GM18505 (cell line): Measurements from ENCODE around the gene ICE1.
"Not testable (repeated sequence)": the region's sequence is repeated elsewhere in the genome, so short reads cannot be mapped to it uniquely, and the experiment has no call there.

Source experiments
- ATAC-seq: cut with Tn5 transposase; IDR thresholded peaks from one replicate; pipeline ENCODE4 v1.9.1; 2021; ENCODE audit not compliant: unreplicated experiment
- POLR2A ChIP-seq: IDR thresholded peaks from 4 replicates; pipeline ENCODE4 v1.6.1; 2011; ENCODE audit warnings: borderline replicate concordance; ENCODE audit not compliant: insufficient read depth, insufficient read length; ENCODE audit errors: extremely low read depth

Gene ICE1

DNA sequence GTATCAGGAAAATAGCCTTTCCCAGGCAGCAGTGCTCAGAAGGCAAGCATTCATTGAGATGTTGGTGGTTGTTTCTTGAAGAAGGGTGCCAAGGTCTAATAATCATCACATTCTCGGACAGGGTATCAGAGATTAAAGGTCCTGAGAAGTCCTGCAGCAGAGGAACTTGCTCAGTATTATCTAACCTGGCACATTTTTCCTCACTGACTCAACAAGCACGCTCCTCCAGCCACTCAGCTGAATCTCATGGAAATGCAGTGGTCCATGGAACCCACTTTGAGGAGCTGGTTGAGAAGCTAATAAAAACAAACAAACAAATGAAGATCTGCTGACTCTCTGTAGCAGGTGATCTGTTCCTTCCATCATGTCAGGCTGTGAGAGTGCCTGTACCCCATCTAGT, 35.3 kb upstream of the ICE1 start:
- no peak for TF ChIP-seq POLR2A
- no peak for ATAC-seq

DNA sequence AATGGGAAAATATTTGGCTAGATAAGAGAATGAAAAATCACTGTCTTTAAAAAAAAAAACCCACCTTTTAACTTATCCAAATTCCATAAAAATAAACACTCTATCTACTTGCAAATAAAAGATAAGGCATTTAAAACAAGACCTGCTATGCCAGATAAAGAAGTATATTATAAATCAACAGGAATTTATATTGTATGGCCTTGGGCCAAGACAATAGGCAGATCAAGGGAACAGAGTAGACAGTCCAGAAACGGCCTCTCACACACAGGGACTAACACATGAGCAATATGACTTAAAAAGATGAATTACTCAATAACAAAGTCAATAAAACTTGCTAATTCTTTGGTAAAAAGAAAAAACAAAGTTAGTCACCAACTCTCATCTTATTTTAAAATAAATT, 34.7 kb upstream of the ICE1 start:
- TF ChIP-seq POLR2A = no peak
- ATAC-seq = no peak

DNA sequence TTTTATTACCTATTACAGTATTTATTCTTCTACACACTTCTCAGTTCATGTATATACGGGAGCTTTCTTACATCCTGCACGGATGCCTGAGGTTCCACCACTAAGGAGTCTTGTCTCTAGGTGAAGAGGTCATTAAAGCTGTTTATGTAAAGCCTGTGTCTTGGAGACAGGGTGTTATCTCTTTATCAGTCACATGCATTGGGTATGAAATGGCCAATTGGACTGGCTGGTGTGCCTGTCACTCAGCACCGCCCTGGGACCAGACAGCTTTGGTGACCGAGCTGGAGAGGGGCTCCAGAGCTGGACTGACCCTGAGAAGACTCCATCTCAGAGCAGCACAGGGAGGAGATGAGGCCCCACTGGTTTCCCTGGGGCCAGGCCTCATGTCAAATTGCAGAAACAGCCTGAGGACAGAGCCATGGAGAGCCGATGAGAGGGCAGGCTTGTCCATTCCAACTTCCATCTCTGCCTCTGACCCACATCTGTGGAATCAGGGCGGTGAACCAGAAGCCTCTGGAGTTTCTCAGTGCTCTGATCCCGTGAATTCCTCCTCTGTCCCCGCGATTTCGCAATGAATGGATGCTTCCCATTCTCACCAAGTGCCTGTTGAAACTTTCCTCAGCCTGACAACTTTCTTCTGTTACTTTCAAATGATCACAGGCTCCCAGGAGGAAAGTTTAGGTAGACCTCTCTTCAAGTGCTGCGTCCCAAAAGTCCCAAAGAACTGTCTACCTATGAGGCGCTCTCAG, 32.2 kb upstream of the ICE1 start:
- not testable (repeated sequence) for ATAC-seq

DNA sequence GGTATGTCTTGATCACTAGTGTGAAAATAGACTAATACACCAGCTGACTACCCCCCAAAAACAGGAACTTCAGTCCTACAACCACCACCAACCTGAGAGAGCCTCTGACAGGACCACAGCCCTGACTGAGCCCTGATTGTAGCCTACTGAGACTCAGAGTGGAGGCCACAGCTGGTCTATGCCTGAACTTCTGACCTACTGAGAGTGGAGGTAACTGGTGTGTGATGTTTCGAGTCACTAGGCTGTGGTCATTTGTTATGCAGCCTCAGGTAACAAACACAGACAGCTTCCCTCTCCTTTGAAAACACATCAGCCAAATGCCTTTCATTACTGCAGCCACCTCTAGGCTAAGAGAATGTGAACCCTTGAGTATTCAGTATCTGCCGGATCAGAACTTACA, 30.0 kb upstream of the ICE1 start:
- ATAC-seq = not testable (repeated sequence)

DNA sequence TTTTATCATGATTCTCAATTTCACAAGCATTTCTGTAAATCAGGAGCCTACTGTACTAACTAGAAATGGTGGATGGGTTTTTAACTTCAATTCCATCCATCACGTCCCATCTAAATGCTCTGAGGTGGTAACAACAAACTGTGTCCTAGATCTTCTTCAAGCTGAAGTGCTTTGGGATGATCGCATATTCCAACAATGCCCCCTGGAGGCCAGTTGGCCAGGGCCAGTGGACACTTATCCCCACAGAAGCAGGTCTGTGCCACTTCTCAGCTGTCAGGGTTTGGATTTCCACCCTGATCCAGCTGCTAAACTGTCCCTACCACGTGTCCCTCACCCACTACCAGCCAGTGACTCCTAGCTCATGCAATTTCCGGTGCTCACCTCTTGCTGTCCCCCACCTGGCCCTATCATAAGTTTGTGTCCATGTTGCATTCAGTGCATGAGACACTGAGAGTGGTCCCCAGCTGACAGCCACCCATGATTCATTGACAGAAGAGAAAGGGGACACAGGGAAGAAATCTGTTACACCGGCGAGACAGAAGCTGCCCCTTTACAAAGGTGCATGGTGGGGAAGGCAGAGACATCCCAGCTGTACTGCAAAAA, 28.0 kb upstream of the ICE1 start:
- not testable (repeated sequence) for ATAC-seq

DNA sequence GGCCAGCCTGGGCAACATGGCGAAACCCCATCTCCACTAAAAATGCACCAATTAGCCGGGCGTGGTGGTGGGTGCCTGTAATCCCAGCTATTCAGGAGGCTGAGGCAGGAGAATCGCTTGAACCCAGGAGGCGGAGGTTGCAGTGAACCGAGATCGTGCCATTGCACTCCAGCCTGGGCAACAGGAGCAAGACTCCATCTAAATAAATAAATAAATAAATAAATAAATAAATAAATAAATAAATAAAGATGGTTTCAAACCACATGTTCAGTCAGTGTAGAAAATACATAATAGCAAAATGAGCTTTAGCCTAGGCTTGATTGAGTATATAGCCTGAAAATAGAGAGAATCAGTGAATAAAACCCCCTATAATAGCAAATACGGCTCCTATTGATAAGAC, 27.4 kb upstream of the ICE1 start:
- not testable (repeated sequence) for ATAC-seq

DNA sequence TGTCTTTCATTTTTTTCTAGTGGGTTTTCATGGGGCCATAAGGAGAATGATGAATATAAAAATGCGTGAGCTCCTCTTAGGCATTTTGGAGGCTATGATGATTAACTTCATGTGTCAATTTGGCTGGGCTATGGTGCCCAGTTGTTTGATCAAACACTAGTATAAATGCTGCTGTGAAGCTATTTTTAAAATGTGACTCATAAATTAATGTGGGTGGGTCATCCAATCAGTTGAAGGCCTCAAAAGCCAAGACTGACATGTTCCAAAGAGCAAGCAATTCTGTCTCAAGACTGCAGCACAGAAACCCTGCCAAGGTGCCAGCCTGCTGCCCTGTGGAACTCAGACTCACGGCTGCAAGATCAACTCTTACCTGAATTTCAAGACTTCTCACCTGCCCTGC, 24.4 kb upstream of the ICE1 start:
- no peak for ATAC-seq
- no peak for TF ChIP-seq POLR2A

DNA sequence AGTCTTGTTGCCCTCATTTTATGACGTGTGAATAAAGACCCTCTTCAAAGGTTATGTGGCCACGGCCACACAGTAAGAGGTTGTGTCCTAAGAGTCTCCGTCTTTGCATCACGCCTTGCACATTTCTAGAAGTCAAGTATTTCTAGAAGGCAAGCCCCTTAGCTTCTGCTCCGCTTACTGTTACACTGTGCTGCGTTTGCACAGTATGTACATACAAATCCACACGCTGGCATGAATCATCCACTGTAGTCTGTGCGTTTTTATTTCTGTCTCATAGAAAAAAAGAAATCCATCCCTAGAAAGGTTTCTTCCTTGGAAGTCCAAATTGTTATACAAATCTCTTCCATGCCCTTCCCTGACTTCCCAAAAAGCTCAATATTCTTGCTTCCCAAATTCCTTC, 21.4 kb upstream of the ICE1 start:
- no peak for TF ChIP-seq POLR2A

DNA sequence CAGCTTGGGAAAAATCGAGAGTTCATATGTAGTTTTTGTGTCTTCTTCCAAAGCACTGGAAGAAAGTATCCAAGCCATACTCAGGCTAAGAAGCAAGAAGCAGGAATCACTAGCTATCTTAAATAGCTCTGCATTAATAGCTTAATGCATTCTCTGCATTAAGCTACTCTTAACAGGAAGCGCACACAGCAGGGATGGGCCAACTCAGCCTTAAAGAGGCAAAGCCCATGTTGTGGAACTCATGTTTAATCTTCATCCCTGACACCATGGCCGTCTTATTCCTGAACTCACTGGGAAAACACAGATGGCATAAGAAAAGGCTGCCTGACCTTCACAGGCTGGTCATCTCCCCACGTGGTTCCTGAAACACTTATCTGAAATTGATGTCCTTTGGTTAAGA, 18.7 kb upstream of the ICE1 start:
- TF ChIP-seq POLR2A = no peak
- ATAC-seq = no peak

More for the DNA sequence above, 21.4 kb upstream of the ICE1 start:
- ATAC-seq = no peak

DNA sequence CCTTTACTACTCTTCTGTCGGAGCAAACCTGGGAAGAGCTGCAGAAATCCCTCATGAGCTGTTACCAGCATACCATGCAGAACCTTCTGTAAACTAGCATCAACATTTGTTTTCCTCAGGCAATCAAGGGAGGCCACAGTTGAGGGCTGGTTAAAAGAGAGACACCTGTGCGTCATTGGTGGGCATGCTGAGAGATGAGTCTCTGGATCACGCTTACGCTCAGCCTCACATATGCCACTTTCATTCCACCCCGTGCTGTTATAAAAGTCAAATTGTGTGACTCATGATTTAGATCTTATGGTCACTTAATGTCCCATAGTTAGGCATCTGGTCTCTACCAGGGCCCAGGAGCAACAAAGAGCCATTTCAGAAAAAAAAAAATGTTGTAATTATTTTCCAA, 18.1 kb upstream of the ICE1 start:
- no peak for TF ChIP-seq POLR2A
- no peak for ATAC-seq

DNA sequence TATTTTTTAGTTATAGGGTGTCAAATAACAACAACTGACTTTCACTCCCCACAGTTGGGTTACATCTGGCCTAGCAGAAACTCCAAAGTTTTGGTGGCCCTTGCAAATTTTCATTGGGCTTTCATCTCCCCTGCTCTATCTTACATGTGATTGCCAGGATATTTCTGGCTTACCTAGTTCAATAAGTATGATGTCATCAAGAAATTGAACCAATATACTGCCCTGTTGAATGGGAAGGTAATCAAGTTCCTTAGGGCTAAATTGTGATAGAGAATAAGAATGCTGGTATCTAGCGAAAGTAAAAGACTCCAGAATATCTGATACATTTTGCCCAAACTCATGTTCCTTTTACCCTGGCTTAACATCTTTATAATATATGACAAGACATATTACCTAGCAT, 17.0 kb upstream of the ICE1 start:
- TF ChIP-seq POLR2A = no peak
- ATAC-seq = no peak

DNA sequence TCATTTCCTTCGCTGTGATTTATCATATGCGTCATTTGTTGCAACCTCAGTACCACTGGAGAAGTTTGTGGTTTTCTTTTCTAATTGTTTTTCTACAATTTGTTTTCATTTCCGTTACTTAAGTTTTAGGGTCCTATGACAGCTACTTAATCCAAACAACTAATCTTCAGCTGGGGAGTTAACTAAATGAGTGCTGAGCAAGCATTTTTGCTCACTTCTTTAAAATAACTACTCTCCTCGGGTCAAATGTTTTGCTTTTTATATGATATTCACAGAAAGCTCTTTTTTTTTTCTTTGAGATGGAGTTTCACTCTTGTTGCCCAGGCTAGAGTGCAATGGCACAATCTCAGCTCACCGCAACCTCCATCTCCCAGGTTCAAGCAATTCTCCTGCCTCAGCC, 14.6 kb upstream of the ICE1 start:
- no peak for ATAC-seq
- TF ChIP-seq POLR2A = no peak

DNA sequence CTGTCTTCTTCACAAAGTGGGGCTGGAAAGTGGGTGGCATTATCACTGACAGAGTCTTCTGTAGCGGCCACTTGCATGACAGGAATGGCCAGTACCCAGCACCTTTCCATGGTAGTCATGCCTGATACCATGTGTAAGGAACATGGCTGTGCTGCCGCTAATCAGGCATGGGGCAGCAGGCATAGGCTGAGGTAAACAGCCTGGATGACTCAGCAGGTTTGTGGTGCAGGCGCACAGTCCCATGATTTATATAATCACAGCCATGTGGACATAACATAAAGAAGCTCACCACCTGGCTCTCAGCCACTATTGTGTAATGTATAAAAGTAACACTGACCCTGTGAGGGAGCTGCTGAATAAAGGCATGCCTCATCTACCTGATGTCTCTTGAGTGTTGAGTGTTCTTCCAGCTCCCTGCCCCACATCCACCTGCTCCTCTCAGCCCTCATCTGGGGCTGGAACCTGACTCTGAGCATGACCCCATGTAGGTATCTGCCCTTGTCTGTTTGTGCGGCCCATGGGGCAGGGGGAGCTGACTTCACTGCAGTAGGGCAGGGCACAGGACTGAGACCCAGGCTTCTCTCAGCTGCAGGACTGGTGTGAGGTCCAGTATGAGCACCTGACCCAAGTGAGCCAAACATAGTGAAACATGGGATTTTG, 13.2 kb upstream of the ICE1 start:
- no peak for TF ChIP-seq POLR2A
- ATAC-seq = no peak

DNA sequence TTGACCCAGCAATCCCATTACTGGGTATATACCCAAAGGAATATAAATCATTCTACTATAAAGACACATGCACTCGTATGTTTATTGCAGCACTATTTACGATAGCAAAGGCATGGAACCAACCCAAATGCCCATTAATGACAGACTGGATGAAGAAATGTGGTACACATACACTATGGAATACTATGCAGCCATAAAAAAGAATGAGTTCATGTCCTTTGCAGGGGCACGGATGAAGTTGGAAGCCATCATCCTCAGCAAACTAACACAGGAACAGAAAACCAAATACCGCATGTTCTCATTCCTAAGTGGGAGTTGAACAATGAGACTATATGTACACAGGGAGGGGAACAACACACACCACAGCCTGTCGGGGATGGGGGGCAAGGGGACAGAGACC, 8.6 kb upstream of the ICE1 start:
- not testable (repeated sequence) for ATAC-seq

DNA sequence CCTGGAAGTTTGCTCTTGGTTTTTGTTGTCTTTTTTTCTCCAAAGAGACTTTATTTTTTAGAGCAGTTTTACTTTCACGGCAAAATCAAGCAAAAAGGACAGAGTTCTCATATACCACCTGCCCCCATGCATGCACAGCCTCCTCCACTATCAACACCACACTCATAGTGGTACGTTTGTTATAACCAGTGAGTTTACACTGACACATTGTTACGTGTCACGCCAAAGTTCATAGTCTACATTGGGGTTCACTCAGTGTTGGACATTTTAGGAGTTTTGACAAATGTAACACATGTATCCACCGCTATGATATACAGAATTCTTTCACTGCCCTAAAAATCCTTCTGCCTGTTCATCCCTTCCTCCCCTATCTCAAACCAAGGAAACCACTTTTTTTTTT, 7.5 kb upstream of the ICE1 start:
- no peak for ATAC-seq

DNA sequence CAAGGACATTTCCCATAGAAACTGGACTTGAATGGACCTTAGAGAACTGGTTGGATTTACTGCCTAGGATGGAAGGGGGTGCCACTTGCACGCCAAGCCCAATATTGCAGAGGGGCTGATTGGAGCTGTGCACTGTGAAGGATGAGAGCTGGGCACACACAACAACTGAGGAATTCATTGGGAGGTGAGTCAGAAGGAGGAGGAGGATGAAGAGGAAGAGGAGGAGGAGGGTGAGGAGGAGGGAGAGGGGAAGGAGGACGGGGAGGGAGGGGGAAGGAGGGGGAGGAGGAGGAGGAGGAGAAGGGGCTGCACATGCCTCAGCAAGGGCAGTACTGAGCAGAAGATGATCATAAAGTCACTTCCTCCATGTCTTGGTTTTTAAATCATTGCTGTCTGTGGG, 5.7 kb upstream of the ICE1 start:
- TF ChIP-seq POLR2A = no peak
- no peak for ATAC-seq

More for the DNA sequence above, 7.5 kb upstream of the ICE1 start:
- no peak for TF ChIP-seq POLR2A
